Esophagus squamous epithelium (tissue), 4 donors: ENCODE data around the gene MALRD1.

Experiments
- POLR2A ChIP-seq, 4 donors: fragments of 450-650 bp; IDR thresholded peaks; one replicate each; pipeline ENCODE4 v1.6.1; 2017; ENCODE audit warnings: antibody characterized with exemption in 4 of 4, mild to moderate bottlenecking in 4 of 4, moderate library complexity in 3 of 4
- TF ChIP-seq, protein P1 (sequence below), 6 experiments: fragments of 450-650 bp in 4 of 6; fragments of 200-600 bp in 2 of 6; sonication (generic) in 2 of 6; IDR thresholded peaks; one replicate each; pipeline ENCODE4 v1.5.1; 2016 to 2019; ENCODE audit warnings: antibody characterized with exemption in 6 of 6, mild to moderate bottlenecking in 4 of 6, moderate library complexity in 4 of 6

DNA sequence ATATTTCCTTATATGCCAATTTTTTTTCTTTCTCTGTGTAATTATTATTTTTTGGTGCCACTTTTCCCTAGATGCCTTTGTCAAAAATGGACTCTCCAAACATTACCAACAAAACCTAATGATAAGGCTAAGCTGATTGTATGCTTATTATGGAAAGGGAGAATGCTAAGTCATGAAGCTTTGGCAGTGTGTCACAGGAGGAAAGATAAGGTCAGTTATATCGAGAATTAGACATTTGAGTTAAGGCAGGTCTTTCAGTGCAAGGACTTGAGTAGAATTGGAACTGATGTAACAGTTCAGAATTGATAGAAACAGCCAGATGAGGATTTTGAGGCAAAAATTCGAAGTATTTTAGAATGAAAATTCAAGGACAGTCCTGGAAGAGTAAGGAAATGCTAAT, 16.8 kb upstream of the MALRD1 start:
- TF ChIP-seq, protein P1, sequence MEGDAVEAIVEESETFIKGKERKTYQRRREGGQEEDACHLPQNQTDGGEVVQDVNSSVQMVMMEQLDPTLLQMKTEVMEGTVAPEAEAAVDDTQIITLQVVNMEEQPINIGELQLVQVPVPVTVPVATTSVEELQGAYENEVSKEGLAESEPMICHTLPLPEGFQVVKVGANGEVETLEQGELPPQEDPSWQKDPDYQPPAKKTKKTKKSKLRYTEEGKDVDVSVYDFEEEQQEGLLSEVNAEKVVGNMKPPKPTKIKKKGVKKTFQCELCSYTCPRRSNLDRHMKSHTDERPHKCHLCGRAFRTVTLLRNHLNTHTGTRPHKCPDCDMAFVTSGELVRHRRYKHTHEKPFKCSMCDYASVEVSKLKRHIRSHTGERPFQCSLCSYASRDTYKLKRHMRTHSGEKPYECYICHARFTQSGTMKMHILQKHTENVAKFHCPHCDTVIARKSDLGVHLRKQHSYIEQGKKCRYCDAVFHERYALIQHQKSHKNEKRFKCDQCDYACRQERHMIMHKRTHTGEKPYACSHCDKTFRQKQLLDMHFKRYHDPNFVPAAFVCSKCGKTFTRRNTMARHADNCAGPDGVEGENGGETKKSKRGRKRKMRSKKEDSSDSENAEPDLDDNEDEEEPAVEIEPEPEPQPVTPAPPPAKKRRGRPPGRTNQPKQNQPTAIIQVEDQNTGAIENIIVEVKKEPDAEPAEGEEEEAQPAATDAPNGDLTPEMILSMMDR (IDR thresholded peaks at IDR 0.05): no peak
- TF ChIP-seq POLR2A (IDR thresholded peaks at IDR 0.05): no peak
